ENCODE data around the gene UBP1. TPM values are rescaled to one million over a fixed set of nuclear protein-coding genes. Genes with fewer than 3 reads are reported as not detected.
"Not testable (repeated sequence)": the region's sequence is repeated elsewhere in the genome, so short reads cannot be mapped to it uniquely, and the experiment has no call there.

UBP1 gene, protein sequence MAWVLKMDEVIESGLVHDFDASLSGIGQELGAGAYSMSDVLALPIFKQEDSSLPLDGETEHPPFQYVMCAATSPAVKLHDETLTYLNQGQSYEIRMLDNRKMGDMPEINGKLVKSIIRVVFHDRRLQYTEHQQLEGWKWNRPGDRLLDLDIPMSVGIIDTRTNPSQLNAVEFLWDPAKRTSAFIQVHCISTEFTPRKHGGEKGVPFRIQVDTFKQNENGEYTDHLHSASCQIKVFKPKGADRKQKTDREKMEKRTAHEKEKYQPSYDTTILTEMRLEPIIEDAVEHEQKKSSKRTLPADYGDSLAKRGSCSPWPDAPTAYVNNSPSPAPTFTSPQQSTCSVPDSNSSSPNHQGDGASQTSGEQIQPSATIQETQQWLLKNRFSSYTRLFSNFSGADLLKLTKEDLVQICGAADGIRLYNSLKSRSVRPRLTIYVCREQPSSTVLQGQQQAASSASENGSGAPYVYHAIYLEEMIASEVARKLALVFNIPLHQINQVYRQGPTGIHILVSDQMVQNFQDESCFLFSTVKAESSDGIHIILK
- 10 to 100 TPM; 40.4 to 59.9 (median 56.7) TPM for polyA plus RNA-seq (ENCODE audit: insufficient read length in 10 of 10)
- long read RNA-seq, donor 1, partial matches to known transcripts = 0 of 2 reads
- long read RNA-seq, donor 1, other reads (novel, unspliced or antisense) = 0 of 2 reads
- long read RNA-seq, donor 2, partial matches to known transcripts = 0 of 2 reads
- long read RNA-seq, donor 2, other reads (novel, unspliced or antisense) = 0 of 2 reads
- long read RNA-seq, donor 3 = 0 reads
- long read RNA-seq, donor 4, partial matches to known transcripts = 0 of 1 reads
- long read RNA-seq, donor 4, other reads (novel, unspliced or antisense) = 0 of 1 reads
- long read RNA-seq, donor 5, full-length matches to known transcripts = 7 of 7 reads
- long read RNA-seq, donor 5, partial matches to known transcripts = 0 of 7 reads
- long read RNA-seq, donor 5, other reads (novel, unspliced or antisense) = 0 of 7 reads
- long read RNA-seq, donor 6, full-length matches to known transcripts = 1 of 1 reads
- long read RNA-seq, donor 6, partial matches to known transcripts = 0 of 1 reads
- long read RNA-seq, donor 6, other reads (novel, unspliced or antisense) = 0 of 1 reads
- long read RNA-seq, donor 7, full-length matches to known transcripts = 4 of 4 reads
- long read RNA-seq, donor 7, partial matches to known transcripts = 0 of 4 reads
- long read RNA-seq, donor 7, other reads (novel, unspliced or antisense) = 0 of 4 reads
- long read RNA-seq, donor 8, partial matches to known transcripts = 0 of 1 reads
- long read RNA-seq, donor 8, other reads (novel, unspliced or antisense) = 0 of 1 reads
- long read RNA-seq, donor 9 = 0 reads

DNA sequence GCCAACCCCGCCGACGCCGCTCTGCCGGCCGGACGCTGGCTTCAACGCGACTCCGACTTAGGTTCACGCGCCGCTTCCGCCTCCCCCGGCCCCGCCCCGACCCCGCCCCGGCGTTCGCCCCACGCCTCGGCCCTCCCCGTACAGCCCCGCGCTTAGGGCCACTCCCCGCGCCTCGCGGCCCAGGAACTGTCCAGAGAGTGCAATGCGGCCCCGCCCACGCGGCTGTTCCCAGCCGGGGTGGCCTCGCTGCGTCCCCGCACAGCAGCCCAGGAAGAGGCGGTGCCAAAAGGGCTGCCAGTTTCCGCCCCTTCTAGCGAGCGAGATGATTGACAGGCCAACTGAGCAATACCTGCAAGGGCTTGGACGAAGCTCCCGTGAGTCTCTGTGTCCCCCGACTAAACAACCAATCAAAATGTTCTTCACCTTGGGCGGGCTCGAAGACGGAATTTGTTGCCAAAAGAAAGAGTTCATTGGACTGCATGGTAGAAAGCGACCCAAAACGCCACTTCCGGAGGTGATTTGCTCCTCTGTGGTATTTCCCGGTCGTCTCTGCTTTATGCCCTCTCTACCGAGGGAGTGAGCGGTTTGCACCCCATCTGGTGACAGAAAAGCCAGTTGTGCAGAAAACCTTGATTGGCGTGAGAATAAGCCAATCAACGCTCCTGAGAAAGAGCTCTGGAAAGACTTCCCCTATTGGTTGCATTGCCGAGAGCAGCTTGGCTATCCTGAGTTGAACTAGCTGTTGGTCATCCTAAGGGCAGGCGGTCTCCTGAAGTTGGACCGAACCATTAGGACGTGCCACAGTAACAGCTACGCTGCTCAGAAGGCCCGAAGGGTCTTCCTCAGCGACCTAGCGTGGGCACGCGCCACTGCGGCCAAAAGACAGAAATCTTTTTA lies at the start of gene UBP1:
TSS of gene UBP1 (minus strand) at position 78 of the 897 bp plus-strand sequence. CDS start 557 bp downstream, outside the sequence.
- peak; percentile 100 for DNase-seq

DNA sequence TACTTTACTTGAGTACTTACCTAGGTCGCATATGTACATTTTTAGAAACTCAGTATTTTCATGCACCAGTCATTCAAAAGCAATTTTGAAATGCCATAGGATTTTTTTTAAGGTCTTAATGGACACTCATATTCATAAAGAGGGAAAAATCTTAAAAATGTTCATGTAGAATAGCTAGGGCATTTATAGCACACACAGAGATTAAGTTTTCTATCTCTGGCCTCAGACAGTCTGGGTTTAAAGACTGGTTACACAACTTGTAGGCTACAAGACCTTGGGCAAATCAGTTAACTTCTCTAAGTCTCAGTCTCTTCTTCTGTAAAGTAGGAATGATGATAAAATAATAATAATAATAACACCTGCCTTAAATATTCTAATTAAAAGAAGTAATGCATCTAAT lies 48.5 kb upstream of the UBP1 start:
- no peak for DNase-seq

DNA sequence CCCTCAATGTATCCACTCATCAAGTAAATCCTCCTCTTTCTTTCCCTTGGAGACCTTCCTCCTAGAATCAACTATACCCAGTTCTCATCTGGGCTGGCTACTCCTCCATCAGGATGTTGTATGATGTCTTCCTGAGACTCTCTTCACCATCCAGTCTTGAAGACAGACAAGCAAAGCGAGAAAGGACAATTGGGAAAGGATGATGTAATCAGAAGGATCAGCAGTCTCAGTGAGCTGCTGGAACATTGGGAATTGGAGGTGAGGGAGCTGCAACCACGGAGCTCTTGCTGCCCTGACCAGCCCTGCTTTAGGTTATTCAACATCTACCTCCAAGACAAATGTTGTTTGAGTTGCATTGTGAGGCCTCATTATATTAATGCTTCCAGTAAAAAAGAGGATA lies 48.0 kb upstream of the UBP1 start:
- DNase-seq = no peak

DNA sequence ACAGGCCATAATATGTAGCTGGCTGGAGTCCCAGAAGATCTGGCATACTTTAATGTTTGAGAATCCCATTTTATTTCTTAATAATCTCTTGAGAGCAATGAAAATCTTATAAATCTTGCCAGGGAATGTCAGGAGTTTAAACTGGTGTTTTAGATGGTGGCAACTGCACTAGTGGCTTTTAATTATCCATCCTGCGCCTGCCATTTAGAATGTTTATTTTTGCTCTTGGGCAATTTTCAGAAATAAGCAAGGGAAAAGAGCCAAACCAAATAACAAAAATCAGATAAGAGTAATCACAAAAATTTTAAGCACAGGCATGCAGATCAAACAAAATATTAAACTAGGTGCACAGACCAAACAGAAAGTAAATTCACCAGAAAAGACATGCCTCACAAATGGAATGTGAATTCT lies 41.9 kb upstream of the UBP1 start:
- DNase-seq = peak; percentile 8 to 54 (median 14)

DNA sequence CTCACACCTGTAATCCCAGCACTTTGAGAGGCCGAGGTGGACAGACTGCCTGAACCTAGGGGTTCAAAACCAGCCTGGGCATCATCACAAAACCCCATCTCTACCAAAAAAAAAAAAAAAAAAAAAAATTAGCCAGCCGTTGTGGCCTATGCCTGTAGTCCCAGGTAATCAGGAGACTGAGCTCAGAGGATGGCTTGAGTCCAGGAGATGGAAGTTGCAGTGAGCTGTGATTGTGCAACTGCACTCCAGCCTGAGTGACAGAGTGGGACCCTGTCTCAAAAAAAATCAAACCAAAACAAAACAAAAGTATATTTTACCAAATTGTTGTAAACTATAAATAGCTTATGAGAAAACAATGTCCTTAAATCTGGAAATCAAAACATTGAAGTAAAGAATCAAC lies 34.7 kb upstream of the UBP1 start:
- DNase-seq = no peak

DNA sequence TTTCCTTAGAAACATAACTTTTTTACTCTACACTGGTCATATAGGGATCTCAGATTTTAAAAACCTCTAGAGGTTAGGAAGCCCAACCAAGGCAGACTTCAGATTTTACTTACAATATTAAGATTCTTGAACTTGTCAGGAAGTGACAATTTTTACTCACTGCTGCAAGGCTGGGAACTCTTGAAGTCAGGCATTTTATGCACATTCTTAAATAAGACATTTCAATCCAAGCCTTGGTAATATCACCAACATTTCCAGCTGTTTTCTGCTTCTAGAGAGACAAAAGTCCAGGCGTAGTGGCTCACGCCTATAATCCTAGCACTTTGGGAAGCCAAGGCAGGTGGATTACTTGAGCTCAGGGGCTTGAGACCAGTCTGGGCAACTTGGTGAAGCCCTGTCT lies 33.6 kb upstream of the UBP1 start:
- no peak for DNase-seq

DNA sequence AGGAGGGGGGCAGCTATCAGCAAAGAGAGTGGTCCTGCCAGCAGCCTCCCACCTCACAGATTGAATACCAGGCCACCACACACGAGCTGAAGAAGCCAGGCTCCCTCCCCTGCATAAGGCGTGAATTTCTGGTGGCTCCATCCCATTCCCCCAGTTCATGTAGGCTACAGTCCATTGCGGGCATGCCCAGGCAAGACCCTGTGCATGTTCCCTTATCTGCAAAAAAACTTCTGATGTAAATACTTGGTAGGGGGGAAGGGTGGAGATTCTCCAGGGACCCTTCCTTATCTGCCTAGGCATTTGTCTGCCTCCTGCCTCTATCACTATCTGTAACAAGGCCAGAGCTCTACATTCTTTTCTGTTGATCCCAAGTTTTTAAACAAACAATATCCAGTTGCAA lies 27.6 kb upstream of the UBP1 start:
- DNase-seq = no peak

DNA sequence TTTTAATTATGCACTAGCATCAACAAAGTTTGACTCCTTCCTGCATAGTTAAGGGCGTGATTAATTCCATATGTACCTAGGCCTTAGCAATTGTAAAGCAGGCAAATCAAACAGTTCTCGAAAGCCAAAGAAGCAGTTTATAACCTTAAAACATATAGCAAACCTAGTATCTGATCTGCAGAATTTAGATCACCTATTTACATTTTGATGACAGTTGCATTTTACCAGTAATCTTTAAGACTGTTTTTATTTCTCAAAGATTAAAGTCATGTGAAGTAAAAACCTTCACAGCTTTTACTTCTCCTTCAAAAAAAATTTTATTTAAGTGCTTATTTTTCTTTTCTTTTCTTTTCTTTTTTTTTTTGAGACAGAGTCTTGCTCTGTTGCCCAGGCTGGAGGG lies 20.9 kb upstream of the UBP1 start:
- DNase-seq = no peak

DNA sequence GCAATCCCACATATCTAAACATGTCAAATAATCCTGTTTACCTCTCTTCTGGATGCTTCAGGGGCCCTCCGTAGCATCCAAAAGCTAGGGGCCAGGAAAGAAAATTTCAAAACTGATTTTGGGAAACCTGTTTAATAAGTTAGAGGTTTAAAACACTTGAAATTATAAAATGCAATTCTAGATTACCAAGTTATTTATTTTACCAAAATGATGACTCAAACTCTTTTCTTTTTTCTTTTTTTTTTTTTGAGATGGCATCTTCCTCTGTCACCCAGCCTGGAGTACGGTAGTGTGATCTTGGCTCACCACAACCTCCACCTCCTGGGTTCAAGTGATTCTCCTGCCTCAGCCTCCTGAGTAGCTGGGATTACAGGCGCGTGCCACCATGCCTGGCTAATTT lies 19.4 kb upstream of the UBP1 start:
- DNase-seq = not testable (repeated sequence)

DNA sequence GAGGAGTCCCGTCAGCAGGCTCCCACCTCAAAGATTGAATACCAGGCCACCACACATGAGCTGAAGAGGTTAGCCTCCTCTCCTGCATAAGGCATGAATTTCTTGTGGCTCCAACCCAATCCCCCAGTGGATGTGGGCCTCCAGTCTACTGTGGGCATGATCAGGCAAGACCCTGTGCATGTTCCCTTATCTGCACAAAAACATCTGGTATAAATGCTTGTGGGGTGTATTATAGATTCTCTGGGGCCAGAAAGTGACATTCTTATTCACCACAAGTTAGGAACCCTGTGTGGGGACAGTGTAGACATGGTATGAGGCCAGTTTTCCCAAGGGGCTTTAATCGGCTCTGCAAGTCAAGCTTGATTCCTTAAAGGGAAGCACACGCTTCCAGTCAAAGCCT lies 18.2 kb upstream of the UBP1 start:
- no peak for DNase-seq

DNA sequence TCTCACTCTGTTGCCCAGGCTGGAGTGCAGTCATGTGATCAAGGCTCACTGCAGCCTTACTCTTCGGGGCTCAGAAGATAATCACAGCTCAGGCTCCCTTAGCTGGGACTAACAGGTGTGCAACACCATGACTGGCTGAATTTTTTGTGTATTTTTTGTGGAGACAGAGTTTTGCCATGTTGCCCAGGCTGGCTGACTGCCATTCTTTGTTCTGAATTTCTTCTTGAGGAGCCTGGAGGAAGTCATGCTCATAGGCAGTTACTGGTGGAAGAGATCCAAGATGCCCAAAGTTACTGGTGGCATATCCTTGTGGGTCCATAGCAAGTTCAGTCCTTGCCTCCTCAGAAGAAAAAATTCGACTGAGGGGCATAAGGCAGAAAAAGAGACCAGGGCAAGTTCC lies 16.6 kb upstream of the UBP1 start:
- DNase-seq = no peak

DNA sequence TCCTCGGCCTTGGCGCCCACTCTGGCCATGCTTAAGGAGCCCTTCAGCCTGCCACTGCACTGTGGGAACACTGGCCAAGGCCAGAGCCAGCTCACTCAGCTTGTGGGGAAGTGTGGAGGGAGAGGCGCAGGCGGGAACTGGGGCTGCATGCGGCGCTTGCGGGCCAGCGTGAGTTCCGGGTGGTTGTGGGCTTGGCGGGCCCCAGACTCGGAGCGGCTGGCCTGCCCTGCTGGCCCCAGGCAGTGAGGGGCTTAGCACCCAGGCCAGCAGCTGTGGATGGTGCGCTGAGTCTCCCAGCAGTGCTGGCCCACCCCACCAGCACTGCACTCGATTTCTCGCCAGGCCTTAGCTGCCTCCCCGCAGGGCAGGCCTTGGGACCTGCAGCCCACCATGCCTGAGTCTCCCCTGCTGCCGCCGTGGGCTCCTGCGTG lies 13.1 kb upstream of the UBP1 start:
- no peak for DNase-seq

DNA sequence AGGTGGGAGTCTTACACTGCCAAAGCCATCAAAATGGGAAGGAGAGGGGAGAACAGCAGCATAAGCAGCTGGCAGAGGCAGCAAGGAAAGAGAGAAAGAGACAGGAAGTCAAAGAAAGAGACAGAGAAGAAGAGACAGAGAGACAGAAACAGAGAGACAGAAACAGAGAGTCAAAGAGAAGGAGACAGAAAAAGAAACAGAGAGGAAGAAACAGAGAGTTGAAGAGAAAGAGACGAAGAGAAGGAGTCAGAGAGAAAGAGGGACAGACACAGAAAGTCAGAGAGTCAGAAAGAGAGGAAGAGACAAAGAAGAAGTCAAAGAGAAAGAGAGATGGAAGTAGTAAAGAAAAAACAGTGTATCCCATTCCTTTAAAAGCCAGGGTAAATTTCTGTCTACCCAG lies 11.8 kb upstream of the UBP1 start:
- DNase-seq = not testable (repeated sequence)

DNA sequence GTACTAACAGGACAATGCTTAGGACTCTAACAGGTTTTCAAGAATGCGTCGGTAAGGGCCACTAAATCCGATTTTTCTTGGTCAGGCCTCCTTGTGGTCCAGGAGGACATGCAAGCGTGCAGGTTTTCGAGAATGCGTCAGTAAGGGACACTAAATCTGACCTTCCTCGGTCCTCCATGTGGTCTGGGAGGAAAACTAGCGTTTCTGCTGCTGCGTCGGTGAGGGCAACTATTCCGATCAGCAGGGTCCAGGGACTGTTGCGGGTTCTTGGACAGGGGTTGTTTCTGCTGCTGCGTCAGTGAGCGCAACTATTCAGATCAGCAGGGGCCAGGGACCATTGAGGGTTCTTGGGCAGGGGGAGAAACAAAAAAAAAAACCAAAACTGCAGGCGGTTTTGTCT lies 7.8 kb upstream of the UBP1 start:
- no peak for DNase-seq

DNA sequence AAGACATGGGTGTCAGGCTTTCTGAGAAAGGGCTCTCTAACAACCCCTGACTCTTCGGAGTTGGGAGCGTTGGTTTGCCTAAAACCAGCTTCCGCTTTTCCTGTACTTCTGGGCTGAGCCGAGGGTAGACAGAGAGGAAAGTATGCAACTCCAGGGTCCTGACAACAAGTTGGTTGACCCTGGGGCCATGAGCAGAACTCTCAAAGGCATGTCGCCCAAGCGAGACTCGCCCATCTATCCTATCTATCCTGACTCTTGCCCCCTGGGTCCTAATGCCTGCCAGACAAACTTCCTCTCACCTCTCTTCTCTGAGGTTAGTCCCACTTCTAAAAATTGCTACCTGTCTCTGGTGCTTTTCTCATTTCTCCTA lies 7.0 kb upstream of the UBP1 start:
- DNase-seq = not testable (repeated sequence)

DNA sequence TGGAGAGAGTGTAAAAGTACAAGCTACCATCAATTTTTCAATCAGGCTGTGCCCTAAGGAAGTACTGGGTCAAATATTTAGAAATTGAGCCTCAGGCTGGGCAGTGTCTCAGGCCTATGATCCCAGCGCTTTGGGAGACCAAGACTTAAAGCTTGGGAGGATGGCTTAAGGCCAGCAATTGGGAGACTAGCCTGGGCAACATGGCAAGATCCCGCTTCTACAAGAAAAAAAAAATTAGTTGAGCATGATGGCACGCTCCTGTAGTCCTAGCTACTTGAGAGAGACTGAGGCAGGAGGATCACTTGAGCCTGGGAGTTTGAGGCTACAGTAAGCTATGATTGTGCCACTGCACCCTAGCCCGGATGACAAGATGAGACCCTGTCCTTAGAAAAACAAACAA lies 2.0 kb upstream of the UBP1 start:
- DNase-seq = no peak

DNA sequence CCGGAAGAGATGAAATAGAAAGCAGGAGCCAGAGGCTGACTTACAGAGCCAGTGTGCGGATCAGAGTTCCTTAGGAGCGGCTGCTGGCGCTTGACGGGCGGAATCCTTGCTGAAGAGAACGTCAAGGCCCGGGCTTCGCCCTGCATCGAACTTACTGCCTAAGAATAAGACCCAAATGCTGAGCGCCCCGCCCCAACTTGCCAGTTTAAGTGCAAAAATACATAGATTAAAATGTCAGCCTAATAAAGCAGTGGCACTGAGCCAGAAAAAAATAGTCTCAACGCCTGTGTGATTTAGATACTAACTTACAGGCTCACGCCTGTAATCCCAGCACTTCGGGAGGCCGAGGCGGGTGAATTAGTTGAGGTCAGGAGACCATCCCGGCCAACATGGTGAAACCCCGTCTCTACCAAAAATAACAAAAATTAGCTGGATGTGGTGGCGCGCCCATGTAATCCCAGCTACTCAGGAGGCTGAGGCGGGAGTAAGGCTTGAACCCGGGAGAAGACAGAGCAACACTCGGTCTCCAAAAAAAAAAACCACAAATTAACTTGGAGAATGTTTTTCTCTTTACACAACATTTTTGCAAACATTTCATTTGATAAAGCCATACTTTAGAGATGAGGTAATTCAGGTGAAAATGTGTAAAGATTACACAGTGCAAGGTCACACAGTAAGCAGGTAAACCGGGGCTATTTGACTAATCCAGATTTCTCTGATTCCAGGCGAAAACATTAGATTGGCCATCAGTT lies 1.2 kb upstream of the UBP1 start:
- no peak for DNase-seq

DNA sequence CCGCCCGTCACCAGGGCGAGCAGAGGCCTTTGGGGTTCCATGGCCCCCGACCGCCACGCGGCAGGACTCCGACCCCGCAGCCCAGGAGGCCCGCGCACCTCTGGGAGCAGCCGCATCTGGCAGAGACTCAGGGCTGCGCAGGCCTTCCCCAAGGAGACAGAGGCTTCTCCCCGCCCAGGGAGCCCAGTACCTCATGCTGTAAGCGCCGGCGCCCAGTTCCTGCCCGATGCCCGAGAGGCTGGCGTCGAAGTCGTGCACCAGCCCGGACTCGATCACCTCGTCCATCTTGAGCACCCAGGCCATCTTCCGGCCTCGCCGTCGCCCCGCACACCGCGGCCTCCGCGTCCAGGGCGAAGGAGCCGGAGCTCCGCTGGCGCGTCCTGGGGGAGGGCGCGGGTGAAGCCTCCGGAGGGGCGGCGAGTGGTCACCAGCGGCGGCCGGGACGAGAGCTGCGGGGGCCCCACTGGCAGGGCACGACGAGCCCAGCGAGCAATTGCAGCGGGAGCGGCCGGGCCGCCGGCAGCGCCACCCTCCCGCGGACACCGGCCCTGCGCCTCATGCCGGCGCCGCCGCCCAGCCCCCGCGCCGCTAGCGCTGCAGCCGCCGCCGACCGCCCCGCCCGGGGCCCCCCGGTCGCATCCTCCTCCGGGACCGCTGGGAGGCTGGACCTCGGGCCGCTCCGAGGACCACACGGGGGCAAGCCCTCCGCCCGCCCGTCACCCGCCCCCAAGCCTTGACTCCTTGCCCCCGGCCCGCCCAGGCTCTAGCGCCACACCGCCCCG lies 468 bp downstream of the UBP1 start:
- peak; percentile 34 to 83 (median 37) for DNase-seq

DNA sequence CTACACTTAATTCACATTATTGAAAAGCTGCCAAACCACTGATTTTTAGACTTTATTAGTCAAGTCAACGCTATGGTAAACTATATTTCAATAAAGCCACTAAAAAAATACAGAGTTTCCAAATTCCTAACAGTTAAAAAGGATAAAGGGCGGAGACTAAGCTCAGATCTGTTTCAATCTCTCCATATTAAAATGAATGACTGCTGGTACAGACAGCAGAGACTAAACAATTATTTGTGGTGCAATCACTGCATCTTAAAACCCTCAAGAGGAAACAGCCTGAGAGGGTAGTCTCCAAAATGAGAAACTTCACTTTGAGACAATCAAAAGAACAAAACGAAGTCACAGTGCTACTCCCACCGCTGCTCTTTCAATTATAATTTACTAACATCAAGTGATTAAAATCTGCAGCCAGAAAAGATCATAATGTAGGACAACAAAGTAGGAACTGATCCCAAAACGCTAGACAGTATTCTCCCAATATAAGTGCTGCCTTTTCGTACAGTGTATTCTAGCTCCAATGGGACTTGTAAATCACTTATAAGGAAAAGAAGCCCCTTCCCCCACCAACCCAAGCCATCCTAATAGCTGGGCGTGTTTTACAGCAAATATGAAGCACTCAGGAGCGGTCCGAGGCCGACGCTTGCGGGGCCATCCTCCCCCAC lies 1.2 kb downstream of the UBP1 start:
- peak in 2 of 3 donors; percentile 13 to 19 for DNase-seq

All from muscle of back (tissue), 13 donors.